SK-N-SH (cell line): ENCODE data around the gene TBC1D16.

Experiments used
- EP300 ChIP-seq, 2 experiments: IDR thresholded peaks; 2 replicates each; pipeline versions ENCODE4 v1.4.0 to v1.6.1; 2012; ENCODE audit warnings: borderline replicate concordance in 1 of 2, low read depth in 1 of 2, low read length in 1 of 2
- JUND ChIP-seq: IDR thresholded peaks from 2 replicates; pipeline ENCODE4 v1.4.0; 2012
- POLR2AphosphoS5 ChIP-seq: IDR thresholded peaks from 2 replicates; pipeline ENCODE4 v1.6.1; 2012; ENCODE audit warnings: low read depth, low read length
- RAD21 ChIP-seq: IDR thresholded peaks from 2 replicates; pipeline ENCODE4 v1.6.1; 2012; ENCODE audit warnings: mild to moderate bottlenecking, low read length
- SMC3 ChIP-seq: IDR thresholded peaks from 2 replicates; pipeline ENCODE4 v1.6.1; 2012; ENCODE audit warnings: low read depth, low read length, improper control_type of control experiment
- TF ChIP-seq, protein P1 (sequence below): fragments of 200-600 bp; sonication (generic); IDR thresholded peaks from 2 replicates; pipeline ENCODE4 v1.6.1; 2017; ENCODE audit warnings: antibody characterized with exemption, mild to moderate bottlenecking, moderate library complexity
- TF ChIP-seq, protein P2 (sequence below): IDR thresholded peaks from 2 replicates; pipeline ENCODE4 v1.6.1; 2012; ENCODE audit warnings: mild to moderate bottlenecking, low read depth, low read length, moderate library complexity
- TF ChIP-seq, protein P3 (sequence below): fragments of 150-350 bp; IDR thresholded peaks from 2 replicates; pipeline ENCODE4 v1.6.1; 2017; ENCODE audit warnings: antibody characterized with exemption, low read length, low read depth, borderline replicate concordance

DNA sequence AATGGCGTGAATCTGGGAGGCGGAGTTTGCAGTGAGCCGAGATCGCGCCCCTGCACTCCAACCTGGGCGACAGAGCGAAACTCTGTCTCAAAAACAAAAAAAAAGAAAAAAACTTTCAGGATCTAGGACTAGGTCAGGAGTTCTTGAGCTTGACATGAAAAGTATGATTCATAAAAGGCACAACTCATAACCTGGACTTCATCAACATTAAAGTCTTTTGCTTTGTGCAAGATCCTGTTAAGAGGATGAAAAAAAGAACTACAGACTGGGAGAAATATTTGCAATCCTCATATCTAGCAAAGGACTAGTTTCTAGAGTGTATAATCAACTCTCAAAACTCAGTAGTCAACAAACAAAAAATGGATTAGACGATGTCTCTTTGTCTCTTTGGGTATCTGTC lies 40.0 kb downstream of the TBC1D16 start:
- TF ChIP-seq, protein P1, sequence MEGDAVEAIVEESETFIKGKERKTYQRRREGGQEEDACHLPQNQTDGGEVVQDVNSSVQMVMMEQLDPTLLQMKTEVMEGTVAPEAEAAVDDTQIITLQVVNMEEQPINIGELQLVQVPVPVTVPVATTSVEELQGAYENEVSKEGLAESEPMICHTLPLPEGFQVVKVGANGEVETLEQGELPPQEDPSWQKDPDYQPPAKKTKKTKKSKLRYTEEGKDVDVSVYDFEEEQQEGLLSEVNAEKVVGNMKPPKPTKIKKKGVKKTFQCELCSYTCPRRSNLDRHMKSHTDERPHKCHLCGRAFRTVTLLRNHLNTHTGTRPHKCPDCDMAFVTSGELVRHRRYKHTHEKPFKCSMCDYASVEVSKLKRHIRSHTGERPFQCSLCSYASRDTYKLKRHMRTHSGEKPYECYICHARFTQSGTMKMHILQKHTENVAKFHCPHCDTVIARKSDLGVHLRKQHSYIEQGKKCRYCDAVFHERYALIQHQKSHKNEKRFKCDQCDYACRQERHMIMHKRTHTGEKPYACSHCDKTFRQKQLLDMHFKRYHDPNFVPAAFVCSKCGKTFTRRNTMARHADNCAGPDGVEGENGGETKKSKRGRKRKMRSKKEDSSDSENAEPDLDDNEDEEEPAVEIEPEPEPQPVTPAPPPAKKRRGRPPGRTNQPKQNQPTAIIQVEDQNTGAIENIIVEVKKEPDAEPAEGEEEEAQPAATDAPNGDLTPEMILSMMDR, result no peak
- TF ChIP-seq POLR2AphosphoS5 (no peak), SMC3 (no peak), JUND (no peak), EP300 (IDR thresholded peaks at IDR 0.05; ENCODE audit: borderline replicate concordance in 1 of 2, low read depth in 1 of 2, low read length in 1 of 2) (no peak), RAD21 (no peak)
- TF ChIP-seq, protein P2, sequence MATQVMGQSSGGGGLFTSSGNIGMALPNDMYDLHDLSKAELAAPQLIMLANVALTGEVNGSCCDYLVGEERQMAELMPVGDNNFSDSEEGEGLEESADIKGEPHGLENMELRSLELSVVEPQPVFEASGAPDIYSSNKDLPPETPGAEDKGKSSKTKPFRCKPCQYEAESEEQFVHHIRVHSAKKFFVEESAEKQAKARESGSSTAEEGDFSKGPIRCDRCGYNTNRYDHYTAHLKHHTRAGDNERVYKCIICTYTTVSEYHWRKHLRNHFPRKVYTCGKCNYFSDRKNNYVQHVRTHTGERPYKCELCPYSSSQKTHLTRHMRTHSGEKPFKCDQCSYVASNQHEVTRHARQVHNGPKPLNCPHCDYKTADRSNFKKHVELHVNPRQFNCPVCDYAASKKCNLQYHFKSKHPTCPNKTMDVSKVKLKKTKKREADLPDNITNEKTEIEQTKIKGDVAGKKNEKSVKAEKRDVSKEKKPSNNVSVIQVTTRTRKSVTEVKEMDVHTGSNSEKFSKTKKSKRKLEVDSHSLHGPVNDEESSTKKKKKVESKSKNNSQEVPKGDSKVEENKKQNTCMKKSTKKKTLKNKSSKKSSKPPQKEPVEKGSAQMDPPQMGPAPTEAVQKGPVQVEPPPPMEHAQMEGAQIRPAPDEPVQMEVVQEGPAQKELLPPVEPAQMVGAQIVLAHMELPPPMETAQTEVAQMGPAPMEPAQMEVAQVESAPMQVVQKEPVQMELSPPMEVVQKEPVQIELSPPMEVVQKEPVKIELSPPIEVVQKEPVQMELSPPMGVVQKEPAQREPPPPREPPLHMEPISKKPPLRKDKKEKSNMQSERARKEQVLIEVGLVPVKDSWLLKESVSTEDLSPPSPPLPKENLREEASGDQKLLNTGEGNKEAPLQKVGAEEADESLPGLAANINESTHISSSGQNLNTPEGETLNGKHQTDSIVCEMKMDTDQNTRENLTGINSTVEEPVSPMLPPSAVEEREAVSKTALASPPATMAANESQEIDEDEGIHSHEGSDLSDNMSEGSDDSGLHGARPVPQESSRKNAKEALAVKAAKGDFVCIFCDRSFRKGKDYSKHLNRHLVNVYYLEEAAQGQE, result no peak
- TF ChIP-seq, protein P3, sequence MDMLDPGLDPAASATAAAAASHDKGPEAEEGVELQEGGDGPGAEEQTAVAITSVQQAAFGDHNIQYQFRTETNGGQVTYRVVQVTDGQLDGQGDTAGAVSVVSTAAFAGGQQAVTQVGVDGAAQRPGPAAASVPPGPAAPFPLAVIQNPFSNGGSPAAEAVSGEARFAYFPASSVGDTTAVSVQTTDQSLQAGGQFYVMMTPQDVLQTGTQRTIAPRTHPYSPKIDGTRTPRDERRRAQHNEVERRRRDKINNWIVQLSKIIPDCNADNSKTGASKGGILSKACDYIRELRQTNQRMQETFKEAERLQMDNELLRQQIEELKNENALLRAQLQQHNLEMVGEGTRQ, result no peak
